SW 1271 (cell line): ENCODE data around the gene ZNF598.
"Not testable (repeated sequence)": the region's sequence is repeated elsewhere in the genome, so short reads cannot be mapped to it uniquely, and the experiment has no call there.

Source experiments
- DNase-seq, 2 experiments: peaks; one replicate each; lab custom pipeline; 2025; lab: John Stamatoyannopoulos, UW

Gene ZNF598

DNA sequence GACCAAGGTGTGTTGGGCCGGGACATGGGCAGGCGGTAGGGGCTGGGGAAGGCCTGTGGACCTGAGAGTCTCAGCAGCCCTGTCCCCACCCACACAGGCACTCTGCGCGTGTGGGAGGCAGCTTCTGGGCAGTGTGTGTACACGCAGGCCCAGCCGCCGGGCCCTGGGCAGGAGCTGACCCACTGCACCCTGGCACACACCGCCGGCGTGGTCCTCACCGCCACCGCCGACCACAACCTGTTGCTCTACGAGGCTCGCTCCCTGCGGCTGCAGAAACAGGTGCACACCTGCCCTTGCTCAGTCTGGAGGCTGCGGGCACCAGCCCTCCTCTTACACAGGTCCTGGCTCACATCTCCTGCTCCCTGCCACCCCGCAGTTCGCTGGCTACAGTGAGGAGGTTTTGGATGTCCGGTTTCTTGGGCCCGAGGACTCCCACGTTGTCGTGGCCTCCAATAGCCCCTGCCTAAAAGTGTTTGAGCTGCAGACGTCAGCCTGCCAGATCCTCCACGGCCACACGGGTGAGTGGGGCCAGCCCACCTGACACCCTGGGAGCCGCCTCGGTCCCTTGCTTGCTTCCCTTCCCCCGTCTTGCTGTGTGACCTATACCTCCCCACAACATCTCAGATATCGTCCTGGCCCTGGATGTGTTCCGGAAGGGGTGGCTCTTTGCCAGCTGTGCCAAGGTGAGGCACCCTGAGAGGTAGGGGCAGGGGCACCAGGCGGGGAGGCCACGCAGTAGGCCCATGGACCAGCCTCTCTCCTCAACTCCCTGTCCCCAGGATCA is 34.0 kb downstream of the ZNF598 start:
- DNase-seq, result no peak

GRCh38 chr16:1974157-1975070 is 35.2 kb downstream of the ZNF598 start:
- DNase-seq, result no peak

DNA sequence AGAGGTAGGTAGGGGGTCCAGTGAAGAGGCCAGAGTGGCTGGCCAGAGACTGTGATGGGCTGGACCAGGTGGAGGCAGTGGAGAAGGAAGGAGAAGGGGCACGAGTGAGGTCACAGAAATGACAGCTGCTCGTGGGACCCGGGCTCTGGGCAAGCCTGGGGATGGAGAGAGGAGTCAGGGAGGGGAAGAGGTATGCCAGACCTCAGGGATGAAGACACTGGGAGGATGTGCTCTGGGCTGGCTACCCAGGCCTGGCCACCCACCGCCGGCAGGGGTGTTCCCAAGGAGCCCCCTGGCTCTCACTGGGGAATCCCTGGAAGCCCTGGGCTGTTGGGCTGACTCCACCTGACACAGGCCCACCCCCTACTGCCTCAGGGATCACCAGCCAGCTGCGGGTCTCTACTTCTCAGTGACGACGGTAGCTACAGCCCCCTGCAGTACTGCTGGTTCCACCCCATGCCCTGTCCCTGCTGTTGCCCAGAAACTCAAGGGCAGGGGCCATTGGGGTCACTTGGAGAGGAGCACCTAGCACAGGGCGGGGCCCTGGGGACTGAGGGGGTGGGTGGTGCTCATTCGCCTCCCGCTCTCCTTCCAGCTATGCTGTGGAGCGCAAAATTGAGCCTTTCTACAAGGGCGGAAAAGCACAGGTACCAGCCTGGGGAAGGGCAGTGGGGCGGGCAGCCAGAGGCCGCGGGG is 36.0 kb downstream of the ZNF598 start:
- no peak for DNase-seq

DNA sequence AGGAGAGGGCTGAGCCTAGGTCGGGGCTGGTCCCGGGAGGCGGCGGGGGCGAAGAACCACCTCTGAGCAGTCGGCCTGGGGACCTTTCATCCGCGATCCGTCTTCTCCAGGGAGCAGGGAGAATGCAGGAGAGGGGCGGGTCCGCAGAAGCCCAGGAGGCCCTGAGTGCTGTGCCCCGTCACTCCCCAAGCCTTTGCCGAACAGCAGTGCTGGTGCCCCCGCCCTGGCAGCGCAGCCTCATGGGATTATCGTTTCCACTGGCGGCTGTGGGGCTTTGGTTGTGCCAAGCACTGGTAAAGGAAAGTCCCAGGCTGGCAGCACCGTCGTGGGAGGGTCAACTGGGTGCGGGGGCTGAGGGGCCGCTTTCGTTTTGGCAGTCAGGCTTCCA is 37.1 kb downstream of the ZNF598 start:
- DNase-seq, result no peak

- peak; percentile 56 to 81 for DNase-seq
Observed at GRCh38 chr16:1971796-1972489, 37.7 kb downstream of the ZNF598 start, which contains the start of gene TBL3. Gene TBL3 (plus strand): TSS chr16:1972053. CDS start chr16:1972165, 112 bp downstream.

DNA sequence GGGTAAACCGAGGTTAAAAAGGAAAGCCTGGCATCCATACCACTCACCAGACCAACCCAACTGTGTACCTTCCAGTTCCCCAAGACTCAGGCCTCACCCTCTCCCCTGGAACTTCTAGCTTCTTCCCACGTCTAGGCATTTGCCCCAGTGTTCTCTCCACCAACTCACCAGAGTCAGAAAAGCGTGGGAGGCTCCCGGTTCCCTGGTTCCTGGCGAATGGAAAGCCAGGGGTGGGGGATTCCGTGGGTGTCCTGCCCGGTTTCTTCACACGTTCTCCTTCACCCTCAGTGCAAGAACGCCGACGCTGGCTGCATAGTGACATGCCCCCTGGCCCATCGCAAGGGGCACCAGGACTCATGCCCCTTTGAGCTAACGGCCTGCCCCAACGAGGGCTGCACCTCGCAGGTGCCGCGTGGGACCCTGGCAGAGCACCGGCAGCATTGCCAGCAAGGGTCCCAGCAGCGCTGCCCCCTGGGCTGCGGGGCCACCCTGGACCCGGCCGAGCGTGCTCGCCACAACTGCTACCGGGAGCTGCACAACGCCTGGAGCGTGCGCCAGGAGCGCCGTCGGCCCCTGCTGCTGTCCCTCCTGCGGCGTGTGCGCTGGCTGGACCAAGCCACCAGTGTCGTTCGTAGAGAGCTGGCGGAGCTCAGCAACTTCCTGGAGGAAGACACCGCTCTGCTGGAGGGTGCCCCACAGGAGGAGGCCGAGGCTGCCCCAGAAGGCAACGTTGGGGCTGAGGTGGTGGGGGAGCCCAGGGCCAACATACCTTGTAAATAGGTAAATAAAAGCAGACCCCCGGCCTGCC is 41.3 kb downstream of the ZNF598 start:
- DNase-seq, result no peak

- no peak for DNase-seq
Observed at GRCh38 chr16:1966460-1966859, 43.2 kb downstream of the ZNF598 start, which contains the start of gene RNF151. Gene RNF151 (plus strand): TSS chr16:1966856. CDS start chr16:1966882, 26 bp downstream.

GRCh38 chr16:1965396-1966001 is 44.1 kb downstream of the ZNF598 start:
- DNase-seq, result no peak

- peak; percentile 85 to 94 for DNase-seq
Observed at GRCh38 chr16:1964506-1965395, 44.9 kb downstream of the ZNF598 start, which contains the start of gene RPS2. Gene RPS2 (minus strand): TSS chr16:1964826. CDS start chr16:1964625, 201 bp downstream.

- no peak for DNase-seq
Observed at GRCh38 chr16:1963806-1964505, 45.7 kb downstream of the ZNF598 start.

DNA sequence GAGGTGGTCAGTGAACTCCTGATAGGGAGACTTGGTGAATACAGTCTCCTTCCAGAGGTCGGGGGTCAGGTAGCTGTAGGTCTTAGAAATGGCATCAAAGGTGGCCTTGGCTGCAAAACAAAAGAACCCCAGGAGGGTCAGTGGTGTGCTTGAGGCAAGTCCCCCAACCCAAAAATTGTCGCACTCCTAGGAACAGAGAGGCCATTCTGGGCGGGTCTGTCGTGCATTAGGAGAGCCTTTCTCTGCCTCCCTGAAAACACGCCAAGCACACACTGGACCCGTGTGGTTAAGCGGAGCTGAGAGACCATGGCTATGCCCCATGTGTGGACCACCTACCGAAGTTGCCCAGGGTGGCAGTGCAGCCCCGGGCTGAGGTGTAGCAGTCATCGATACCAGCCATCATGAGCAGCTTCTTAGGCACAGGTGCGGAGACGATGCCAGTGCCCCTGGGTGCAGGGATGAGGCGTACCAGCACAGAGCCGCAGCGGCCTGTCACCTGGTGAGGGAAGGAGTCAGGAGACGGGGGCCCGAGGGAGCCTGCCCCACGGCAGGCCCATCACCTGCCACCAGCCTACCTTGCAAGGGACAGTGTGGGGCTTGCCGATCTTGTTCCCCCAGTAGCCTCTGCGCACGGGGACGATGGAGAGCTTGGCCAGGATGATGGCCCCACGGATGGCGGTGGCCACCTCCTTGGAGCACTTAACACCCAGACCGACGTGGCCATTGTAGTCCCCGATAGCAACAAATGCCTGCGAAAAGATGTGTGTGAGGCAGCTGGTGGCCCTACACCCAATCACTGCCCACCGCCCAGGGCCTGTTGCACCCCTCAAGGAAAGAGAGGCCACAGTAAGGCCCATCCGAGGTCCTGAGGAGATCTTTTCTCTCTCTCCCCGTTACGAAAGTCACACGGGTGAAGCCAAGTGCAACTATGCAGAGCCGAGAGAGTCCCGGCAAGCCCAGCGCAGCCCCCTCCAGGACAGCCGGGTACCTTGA is 47.2 kb downstream of the ZNF598 start:
- not testable (repeated sequence) for DNase-seq

DNA sequence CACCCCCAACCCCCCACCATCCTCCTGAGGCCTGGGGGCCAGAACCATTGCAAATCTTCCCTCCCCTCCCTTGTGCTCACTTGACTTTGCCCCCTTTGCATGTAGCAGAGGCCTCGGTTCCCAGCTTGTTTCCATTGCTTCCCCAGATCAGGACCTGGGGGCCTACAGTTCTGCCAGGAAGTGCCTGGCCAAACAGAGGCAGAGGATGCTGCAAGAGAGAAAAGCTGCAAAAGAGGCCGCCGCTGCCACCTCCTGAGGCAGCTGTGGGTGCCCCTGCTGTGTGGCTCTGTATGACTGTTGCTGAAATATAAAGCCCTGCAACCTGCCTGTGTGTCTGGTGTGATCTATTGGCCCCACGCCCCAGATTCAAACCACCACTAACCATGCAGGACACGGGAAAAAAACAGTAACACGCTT is 48.0 kb downstream of the ZNF598 start:
- no peak for DNase-seq

GRCh38 chr16:1960665-1961630 is 48.7 kb downstream of the ZNF598 start:
- DNase-seq, result peak in 1 of 2 experiments; percentile 48

GRCh38 chr16:1959269-1960039 is 50.2 kb downstream of the ZNF598 start, which contains the start of gene NDUFB10:
Gene NDUFB10 (plus strand): TSS chr16:1959538. CDS start chr16:1959625, 87 bp downstream.
- peak; percentile 50 to 72 for DNase-seq

- DNase-seq, result no peak
Observed at GRCh38 chr16:1958715-1959268, 50.8 kb downstream of the ZNF598 start.
